T-helper 1 cell (primary cell): Measurements from ENCODE around the gene LGALS8.

ENCODE experiments used
- DNase-seq, 5 donors: peaks; one replicate each; pipeline ENCODE4 v3.0.0-alpha.2; 2012 to 2020

Gene LGALS8

DNA sequence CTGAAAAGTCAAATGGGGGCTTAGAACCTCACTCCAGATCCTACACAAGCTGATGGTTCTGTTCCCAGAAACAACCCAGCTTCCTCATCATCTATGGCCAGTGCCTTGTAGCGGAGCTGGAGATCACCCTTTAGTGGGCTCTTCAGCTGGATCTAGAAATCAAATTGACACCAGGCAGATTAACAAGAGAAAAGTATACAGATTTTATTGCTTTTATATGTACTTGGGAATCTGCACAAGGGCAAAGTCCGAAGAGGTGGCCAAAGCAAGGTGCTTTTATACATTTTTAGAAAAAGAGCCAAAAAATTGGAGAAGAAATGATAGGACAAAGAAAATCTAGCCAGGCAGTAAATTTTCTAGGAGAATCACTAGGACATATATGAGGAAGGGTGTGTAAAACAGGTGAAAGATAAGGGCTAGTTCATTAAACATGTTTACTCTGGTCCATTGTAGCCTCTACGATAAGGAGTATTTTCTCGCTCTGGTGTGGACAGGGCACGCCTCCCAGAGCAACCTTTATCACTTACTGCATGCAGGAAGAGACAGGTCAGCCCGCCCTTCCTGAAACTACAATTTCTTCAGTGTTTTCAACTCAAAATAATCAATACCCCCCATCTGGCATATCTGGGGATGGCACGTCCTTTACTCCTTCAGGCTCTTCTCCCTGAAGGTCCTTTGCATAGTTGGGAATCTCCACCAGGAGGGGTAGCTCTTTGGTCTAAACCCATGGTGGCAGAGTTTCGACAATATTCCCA lies 14.0 kb upstream of the LGALS8 start:
- DNase-seq, result no peak

DNA sequence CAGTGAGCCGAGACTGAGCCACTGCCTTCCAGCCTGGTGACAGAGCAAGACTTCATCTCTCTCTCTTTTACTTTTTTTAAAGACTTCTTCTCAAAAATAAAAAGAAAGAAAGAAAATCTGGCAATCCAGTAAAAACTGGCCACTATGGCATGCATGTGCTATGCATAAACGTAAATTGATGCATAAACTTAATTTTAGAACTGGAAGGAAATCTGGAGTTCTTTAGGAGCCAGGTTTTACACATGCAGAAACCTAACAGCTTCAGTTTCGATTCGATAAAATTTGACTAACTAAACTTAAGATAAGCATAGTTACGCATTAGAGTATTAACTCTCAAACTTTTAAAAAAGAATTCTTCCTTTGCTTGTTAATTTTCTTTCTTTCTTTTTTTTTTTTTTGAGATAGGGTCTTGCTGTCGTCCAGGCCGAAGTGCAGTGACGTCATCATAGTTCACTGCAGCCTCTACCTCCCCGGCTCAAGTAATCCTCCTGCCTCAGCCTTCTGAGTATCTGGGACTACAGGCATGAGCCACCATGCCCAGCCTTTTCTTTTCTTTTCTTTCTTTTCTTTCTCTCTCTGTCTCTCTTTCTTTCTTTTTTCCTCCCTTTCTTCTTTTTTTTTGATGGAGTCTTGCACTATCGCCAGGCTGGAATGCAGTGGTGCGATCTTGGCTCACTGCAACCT lies 11.9 kb upstream of the LGALS8 start:
- no peak for DNase-seq

DNA sequence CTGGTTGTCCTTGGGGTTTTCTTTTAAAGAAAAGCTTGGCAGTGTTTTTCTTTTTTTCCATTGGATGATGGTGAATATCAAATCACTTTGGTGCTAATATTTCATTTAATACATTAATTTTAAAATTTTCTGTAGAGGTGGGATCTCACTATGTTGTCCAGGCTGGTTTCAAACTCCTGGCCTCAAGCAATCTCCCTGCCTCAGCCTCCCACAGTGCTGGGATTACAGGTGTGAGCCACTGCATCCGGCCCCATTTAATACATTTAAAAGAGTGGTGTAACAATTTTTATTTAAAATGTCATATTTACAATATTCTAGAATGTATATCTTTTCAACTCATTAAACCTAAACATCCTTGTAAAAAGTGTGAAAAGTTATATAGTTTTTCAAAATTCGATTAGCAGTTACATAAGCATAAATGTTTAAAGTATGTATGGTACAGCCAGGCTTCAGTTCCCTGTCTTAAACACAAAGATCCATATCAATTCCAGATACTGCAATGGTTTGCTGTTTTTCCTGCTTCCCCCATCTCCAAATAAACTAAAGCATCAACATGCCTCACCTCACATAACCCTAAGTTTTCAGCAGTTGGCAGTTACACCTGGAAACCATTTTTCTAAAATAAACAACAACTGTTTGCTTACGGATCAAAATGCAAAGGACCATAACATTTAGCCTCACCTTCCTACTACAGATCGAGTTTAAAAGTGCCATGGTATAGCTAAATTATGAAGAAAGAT lies 8.9 kb upstream of the LGALS8 start:
- no peak for DNase-seq

DNA sequence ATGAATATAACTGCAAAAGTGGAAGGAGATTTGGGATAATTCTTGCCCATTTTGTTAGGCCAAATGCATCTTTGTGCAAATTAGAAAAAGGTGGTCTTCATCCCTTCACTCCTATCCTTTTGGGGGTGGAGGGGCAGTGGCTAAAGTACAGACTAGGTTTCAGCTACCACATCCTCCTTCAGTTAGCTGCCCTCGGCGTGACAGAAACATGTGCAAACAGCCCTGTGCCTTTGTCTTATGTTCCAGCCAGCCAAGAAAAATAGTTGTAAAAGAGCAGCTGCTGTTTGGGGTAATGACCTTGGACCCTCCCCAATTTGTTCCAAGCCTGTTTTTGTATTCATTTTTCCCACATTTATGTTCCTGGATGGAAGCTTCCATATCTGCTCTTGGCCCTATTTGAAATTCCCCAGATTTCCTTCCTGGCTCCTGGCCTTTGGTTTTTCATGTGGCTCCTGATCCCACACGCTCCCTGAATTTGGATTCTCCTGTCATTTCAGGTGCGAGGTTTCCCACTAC lies 8.3 kb upstream of the LGALS8 start:
- DNase-seq, result no peak

GRCh38 chr1:236516929-236517704 lies 6.7 kb upstream of the LGALS8 start:
- peak; percentile 14 to 59 (median 26) for DNase-seq

DNA sequence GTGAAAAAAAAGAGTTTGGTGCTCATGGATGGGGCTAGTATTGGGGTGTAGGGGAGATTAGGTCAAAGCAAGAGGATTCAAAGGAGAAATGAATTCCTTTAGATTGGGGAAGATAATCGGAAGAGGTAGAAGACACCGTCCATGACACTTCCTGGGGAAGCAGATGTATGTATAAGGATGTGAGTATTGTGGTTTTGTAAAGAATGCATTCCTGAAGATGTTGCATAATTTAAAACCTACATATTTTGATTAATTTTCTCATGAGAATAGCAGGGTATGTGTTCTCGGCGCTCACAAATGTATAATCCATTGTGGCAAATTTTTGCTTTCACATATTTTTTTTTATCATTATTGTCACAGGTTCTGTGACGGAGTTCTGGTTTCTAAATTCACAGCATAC lies 5.5 kb upstream of the LGALS8 start:
- no peak for DNase-seq

GRCh38 chr1:236520445-236521005 lies 3.3 kb upstream of the LGALS8 start:
- no peak for DNase-seq

- no peak for DNase-seq
These were observed 662 bp upstream of the LGALS8 start for GRCh38 chr1:236522937-236523703.

GRCh38 chr1:236524142-236524894 lies 536 bp downstream of the LGALS8 start:
- peak; percentile 20 to 82 (median 53) for DNase-seq

GRCh38 chr1:236524895-236525184 lies 1.1 kb downstream of the LGALS8 start:
- no peak for DNase-seq

GRCh38 chr1:236526079-236526478 lies 2.3 kb downstream of the LGALS8 start:
- DNase-seq, result no peak

GRCh38 chr1:236530286-236530685 lies 6.5 kb downstream of the LGALS8 start:
- DNase-seq, result no peak

- no peak for DNase-seq
These were observed 7.2 kb downstream of the LGALS8 start for GRCh38 chr1:236530959-236531358.

GRCh38 chr1:236532850-236533249 lies 9.1 kb downstream of the LGALS8 start:
- no peak for DNase-seq

DNA sequence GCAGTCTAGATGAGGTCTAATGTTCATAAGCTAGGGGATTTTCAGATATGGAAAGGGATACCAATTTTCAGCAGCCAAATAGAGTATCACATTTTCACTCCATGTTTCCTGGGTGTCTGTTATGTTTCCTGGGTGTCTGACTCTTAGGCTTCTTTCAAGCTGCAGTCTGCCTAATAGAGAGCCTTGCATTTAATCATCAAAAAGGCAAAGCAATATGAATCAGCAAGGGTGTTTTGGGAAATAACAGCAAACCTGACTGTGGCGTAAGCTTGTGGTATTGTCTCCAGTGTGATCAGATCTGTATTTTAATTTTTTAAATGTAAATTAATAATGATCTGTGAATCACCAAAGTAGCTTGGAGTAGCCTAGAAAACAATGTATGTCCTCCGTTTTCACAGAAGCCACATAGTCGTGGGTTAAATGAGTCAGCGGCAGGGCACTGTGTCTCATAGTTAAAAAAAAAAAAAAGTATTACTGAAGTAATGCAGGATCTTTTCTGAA lies 10.4 kb downstream of the LGALS8 start:
- peak in 1 of 5 donors; percentile 43 for DNase-seq

DNA sequence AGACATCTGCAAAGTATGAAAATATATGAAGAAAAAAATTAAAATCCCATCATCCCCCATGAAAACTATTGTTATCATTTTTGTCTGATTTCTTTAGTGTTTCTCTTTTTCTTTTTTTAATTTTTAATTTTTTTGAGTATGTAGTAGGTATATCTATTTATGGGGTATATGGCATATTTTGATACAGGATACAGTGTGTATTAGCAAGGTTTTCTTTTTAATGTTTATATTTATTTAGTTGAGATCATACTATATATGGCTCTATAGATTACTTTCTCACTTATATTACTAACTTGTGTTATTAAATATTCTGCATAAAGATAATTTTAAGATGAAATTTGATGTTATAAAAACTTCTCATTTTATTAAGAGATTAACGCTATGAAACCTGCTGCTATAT lies 11.4 kb downstream of the LGALS8 start:
- DNase-seq, result no peak

DNA sequence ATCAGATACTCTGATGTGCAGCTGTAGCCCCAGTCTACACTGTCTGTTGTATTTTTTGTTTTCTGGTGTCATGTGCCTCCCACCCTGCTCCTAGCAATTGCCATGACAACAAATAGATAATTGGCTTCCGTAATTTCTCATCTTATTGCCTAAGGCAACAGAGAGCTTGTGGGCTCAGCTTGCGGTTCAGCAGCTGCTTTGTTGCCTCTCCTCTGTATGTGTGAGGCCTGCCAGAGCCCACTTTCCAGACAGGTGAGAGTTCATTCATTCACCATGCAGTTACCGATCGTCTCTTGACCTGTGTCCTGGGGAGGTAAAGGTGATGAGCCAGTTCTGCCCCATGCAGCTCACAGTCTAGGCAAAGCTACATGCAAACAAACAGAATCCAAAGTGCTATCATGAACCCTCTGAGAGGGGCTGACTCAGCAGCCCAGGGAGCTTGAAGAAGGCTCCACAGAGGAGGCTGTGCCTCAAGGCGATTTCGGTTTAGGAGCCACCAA lies 11.9 kb downstream of the LGALS8 start:
- DNase-seq, result no peak

DNA sequence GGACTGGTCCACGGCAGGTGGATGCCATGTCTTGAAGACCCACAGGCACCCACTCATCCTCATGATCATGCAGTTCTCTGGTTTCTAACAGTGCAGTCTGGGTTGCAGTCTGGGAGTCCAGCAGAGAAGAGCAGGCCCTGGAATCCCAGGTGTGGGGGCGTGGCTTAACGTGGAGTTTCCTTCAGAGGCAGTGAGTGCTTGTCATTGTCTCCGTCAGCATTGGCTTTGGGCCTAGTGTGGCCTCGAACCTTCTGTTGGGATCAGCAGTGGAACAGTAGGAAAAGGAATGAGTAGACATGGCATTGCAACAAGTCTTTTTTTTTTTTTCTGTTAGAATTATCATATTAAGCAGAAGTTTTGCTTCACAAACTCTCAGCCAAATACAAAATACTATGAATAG lies 12.8 kb downstream of the LGALS8 start:
- no peak for DNase-seq

GRCh38 chr1:236540813-236541465 lies 17.2 kb downstream of the LGALS8 start:
- no peak for DNase-seq

- DNase-seq, result no peak
These were observed 17.9 kb downstream of the LGALS8 start for GRCh38 chr1:236541710-236542109.
